HepG2 (cell line): Measurements from ENCODE around the gene BAIAP2L1.

Experiments
- HNF4A ChIP-seq: sonication (generic); formaldehyde crosslinking; IDR thresholded peaks from 2 replicates; pipeline ENCODE4 v1.4.0; 2020; ENCODE audit warnings: missing genetic modification reagents
- TF ChIP-seq, protein P1 (sequence below): sonication (generic); formaldehyde crosslinking; IDR thresholded peaks from 2 replicates; pipeline ENCODE4 v1.5.0; 2020; ENCODE audit warnings: mild to moderate bottlenecking, missing genetic modification reagents, moderate library complexity

GRCh38 chr7:98294798-98295382 is 106.0 kb downstream of the BAIAP2L1 start:
- TF ChIP-seq, protein P1, sequence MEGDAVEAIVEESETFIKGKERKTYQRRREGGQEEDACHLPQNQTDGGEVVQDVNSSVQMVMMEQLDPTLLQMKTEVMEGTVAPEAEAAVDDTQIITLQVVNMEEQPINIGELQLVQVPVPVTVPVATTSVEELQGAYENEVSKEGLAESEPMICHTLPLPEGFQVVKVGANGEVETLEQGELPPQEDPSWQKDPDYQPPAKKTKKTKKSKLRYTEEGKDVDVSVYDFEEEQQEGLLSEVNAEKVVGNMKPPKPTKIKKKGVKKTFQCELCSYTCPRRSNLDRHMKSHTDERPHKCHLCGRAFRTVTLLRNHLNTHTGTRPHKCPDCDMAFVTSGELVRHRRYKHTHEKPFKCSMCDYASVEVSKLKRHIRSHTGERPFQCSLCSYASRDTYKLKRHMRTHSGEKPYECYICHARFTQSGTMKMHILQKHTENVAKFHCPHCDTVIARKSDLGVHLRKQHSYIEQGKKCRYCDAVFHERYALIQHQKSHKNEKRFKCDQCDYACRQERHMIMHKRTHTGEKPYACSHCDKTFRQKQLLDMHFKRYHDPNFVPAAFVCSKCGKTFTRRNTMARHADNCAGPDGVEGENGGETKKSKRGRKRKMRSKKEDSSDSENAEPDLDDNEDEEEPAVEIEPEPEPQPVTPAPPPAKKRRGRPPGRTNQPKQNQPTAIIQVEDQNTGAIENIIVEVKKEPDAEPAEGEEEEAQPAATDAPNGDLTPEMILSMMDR (CRISPR knock-in tag), result peak; percentile 88
- no peak for TF ChIP-seq HNF4A (CRISPR knock-in tag)
